CD4-positive, CD25-positive, alpha-beta regulatory T cell (primary cell): Measurements from ENCODE around the gene KLF13. TPM values are rescaled to one million over a fixed set of nuclear protein-coding genes. Genes with fewer than 3 reads are reported as not detected.

Experiments used
- ATAC-seq, 2 donors: fragments of 150-1000 bp; cut with Tn5 transposase; one replicate each; pipeline ENCODE4 v1.10.0; 2021; ENCODE audit warnings: low read depth in 2 of 2, moderate number of reproducible peaks in 2 of 2, moderate library complexity in 1 of 2
- DNase-seq, 3 donors: peaks; one replicate each; pipeline versions ENCODE4 v3.0.0 to v3.0.0-alpha.2; 2012 to 2022; ENCODE audit warnings: mixed read lengths in 1 of 3
- H3K27ac ChIP-seq: one replicate; pipeline ENCODE4 v1.7.0; 2013; ENCODE audit warnings: mild to moderate bottlenecking, low read length; ENCODE audit not compliant: insufficient read depth, poor library complexity, severe bottlenecking
- H3K27me3 ChIP-seq: one replicate; pipeline ENCODE4 v1.7.0; 2013; ENCODE audit warnings: low read length; ENCODE audit not compliant: control insufficient read depth, insufficient read depth
- H3K36me3 ChIP-seq: one replicate; pipeline ENCODE4 v1.7.0; 2013; ENCODE audit warnings: mild to moderate bottlenecking, low read length, moderate library complexity; ENCODE audit not compliant: control insufficient read depth, insufficient read depth
- H3K4me1 ChIP-seq: 2 replicates; pipeline ENCODE4 v1.7.0; 2013; ENCODE audit warnings: mild to moderate bottlenecking, low read length; ENCODE audit not compliant: insufficient read depth, control insufficient read depth, poor library complexity, severe bottlenecking
- H3K4me3 ChIP-seq: one replicate; pipeline ENCODE4 v1.7.0; 2013; ENCODE audit warnings: low read depth, mild to moderate bottlenecking, low read length, moderate library complexity
- H3K9me3 ChIP-seq, 2 experiments: 1 replicate in 1 of 2; 2 replicates in 1 of 2; pipeline ENCODE4 v1.7.0; 2013; ENCODE audit warnings: low read length in 2 of 2, mild to moderate bottlenecking in 1 of 2, moderate library complexity in 1 of 2; ENCODE audit not compliant: control insufficient read depth in 2 of 2
- H3K27ac Mint-ChIP-seq, 3 donors: one replicate each; pipeline ENCODE4 v1.8.0; 2020 to 2022; ENCODE audit warnings: mild to moderate bottlenecking in 3 of 3, mixed read lengths in 3 of 3, moderate library complexity in 2 of 3
- H3K27me3 Mint-ChIP-seq: one replicate; pipeline ENCODE4 v1.8.0; 2022; ENCODE audit warnings: mild to moderate bottlenecking, mixed read lengths
- H3K36me3 Mint-ChIP-seq: one replicate; pipeline ENCODE4 v1.8.0; 2020; ENCODE audit warnings: mixed read lengths
- H3K4me1 Mint-ChIP-seq, 4 donors: one replicate each; pipeline ENCODE4 v1.8.0; 2020 to 2022; ENCODE audit warnings: mixed read lengths in 4 of 4, mild to moderate bottlenecking in 1 of 4
- H3K4me3 Mint-ChIP-seq, 4 donors: one replicate each; pipeline ENCODE4 v1.8.0; 2020 to 2022; ENCODE audit warnings: mild to moderate bottlenecking in 4 of 4, mixed read lengths in 4 of 4, moderate library complexity in 3 of 4
- H3K9me3 Mint-ChIP-seq, 7 donors: one replicate each; pipeline ENCODE4 v1.8.0; 2020 to 2022; ENCODE audit warnings: mixed read lengths in 7 of 7, mild to moderate bottlenecking in 3 of 7, moderate library complexity in 2 of 7
- polyA plus RNA-seq, 4 donors: library from polyadenylated mRNA; unstranded; fragments of 300-500 nt; fragmentation: Illumina TruSeq; gene quantifications; one replicate each; pipeline ENCODE4 v1.2.3, GENCODE V29; 2021
- total RNA-seq: library from RNA; stranded (reverse); gene quantifications from one replicate; pipeline ENCODE4 v1.2.3, GENCODE V29; 2022

KLF13 gene
- total and polyA plus RNA-seq, 5 donors from 2014 or later = 36.3 to 227 (median 50.4) TPM

DNA sequence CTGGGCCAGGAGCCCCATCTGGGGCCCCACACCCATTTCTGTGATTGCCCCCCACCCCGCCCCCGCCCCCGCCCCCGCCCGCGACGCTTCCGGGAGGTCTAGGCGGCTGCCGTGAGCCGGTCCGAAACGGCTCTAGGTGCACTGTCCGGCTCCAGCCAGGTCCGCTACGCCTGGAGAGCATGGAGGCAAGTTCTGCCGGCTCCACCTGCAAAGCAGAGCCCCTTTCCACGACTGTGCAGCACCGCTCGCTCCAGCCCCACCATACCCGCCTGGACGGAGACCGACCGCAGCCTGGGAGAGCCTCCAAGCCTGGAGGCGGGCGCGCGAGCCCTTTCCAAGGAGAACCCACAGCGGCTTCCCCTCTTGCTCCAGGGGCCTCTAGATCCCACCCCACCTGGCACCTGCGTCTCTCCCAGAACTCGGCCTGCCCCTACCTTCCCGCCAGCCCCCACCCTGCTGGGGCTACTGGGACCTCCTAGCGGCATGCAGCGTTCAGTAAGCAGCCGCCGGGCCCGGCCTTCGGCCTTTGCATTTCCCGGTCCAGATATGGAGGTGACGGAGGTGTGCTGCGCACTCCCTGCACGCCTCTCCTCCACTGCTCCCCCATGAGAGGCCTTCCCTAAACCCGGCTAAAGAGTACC lies 66.2 kb downstream of the KLF13 start:
- peaks cover 6 to 33% (median 18%) of the 10 kb centered on the region in 4 donors for H3K4me1 Mint-ChIP-seq

GRCh38 chr15:31393444-31394091 lies 66.9 kb downstream of the KLF13 start:
- H3K27me3 ChIP-seq = no peaks in the 10 kb centered on the region
- H3K4me1 ChIP-seq = peaks cover 22% of the 10 kb centered on the region
- H3K4me3 Mint-ChIP-seq = peak overlapping the region; percentile 70 to 89 (median 84)
- no peak for DNase-seq
- no peaks in the 10 kb centered on the region for H3K9me3 ChIP-seq
- no peak for ATAC-seq
- no peak overlapping the region for H3K4me3 ChIP-seq
- H3K36me3 ChIP-seq = no peaks in the 10 kb centered on the region
- H3K27ac Mint-ChIP-seq = peak overlapping the region in 2 of 3 donors; percentile 14 to 75
- H3K4me1 Mint-ChIP-seq = peaks cover 6 to 34% (median 15%) of the 10 kb centered on the region in 4 donors
- H3K9me3 Mint-ChIP-seq = peaks cover 0 to 4% (median 0%) of the 10 kb centered on the region in 7 donors
- no peaks in the 10 kb centered on the region for H3K36me3 Mint-ChIP-seq
- no peak overlapping the region for H3K27ac ChIP-seq
- H3K27me3 Mint-ChIP-seq = peaks cover 7% of the 10 kb centered on the region

More for the DNA sequence above, 66.2 kb downstream of the KLF13 start:
- no peaks in the 10 kb centered on the region for H3K27me3 ChIP-seq
- Mint-ChIP-seq H3K27ac (peak overlapping the region in 1 of 3 donors; percentile 77), H3K4me3 (peak overlapping the region; percentile 65 to 94 (median 88)), H3K27me3 (peaks cover 7% of the 10 kb centered on the region), H3K36me3 (no peaks in the 10 kb centered on the region), H3K9me3 (peaks cover 0 to 4% (median 0%) of the 10 kb centered on the region in 7 donors)
- no peaks in the 10 kb centered on the region for H3K9me3 ChIP-seq
- no peaks in the 10 kb centered on the region for H3K36me3 ChIP-seq
- H3K27ac ChIP-seq = no peak overlapping the region
- peak overlapping the region; percentile 44 for H3K4me3 ChIP-seq
- ATAC-seq (peak; percentile 5 to 6), DNase-seq (no peak)
- H3K4me1 ChIP-seq = peaks cover 20% of the 10 kb centered on the region

GRCh38 chr15:31396881-31397560 lies 70.4 kb downstream of the KLF13 start:
- Mint-ChIP-seq H3K27me3 (peaks cover 7% of the 10 kb centered on the region), H3K27ac (no peak overlapping the region)

GRCh38 chr15:31397851-31398661 lies 71.4 kb downstream of the KLF13 start:
- H3K27me3 Mint-ChIP-seq = peaks cover 7% of the 10 kb centered on the region
- no peak overlapping the region for H3K27ac Mint-ChIP-seq

More at GRCh38 chr15:31396881-31397560, 70.4 kb downstream of the KLF13 start:
- Histone ChIP-seq H3K4me1 (peaks cover 17% of the 10 kb centered on the region), H3K27ac (no peak overlapping the region), H3K36me3 (no peaks in the 10 kb centered on the region), H3K27me3 (no peaks in the 10 kb centered on the region), H3K4me3 (no peak overlapping the region), H3K9me3 (no peaks in the 10 kb centered on the region)
- DNase-seq (no peak), ATAC-seq (no peak)
- H3K9me3 Mint-ChIP-seq = peaks cover 0 to 2% (median 0%) of the 10 kb centered on the region in 7 donors
- H3K36me3 Mint-ChIP-seq = no peaks in the 10 kb centered on the region
- peaks cover 0 to 22% (median 1%) of the 10 kb centered on the region in 4 donors for H3K4me1 Mint-ChIP-seq
- H3K4me3 Mint-ChIP-seq = no peak overlapping the region

DNA sequence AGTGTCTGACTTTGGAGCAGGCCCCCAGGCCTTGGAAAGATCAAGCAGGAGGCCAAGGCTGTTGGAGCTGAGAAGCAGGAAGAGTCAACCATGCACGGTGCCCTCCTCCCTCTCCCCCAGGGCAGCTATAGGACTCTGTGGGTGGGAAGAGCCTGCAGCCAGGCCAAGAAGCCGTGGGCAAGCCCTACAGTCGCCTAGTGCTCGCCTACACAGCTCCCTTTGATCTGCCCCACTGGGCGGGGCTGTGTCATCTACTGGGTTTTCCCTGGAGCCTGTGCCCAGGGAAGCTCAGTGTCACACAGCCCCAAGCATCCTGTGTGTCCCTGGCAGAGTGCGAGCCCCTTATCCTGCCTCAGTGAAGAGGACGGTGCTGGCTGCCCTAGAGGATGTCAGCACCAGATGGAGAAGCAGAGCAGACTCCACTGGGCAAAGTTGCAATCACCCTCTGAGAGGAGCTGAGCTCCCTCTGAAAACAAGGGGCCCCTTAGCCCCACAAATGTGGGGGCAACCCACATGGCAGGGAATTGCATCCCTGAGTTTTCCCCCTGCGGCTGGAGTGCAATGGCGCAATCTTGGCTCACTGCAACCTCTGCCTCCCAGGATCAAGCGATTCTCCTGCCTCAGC lies 72.2 kb downstream of the KLF13 start:
- Mint-ChIP-seq H3K27ac (no peak overlapping the region), H3K27me3 (peaks cover 7% of the 10 kb centered on the region), H3K4me3 (peak overlapping the region in 1 of 4 donors; percentile 32), H3K36me3 (no peaks in the 10 kb centered on the region), H3K4me1 (peaks cover 0 to 16% (median 1%) of the 10 kb centered on the region in 4 donors), H3K9me3 (peaks cover 0 to 2% (median 0%) of the 10 kb centered on the region in 7 donors)
- ATAC-seq (no peak), DNase-seq (no peak)
- Histone ChIP-seq H3K27ac (no peak overlapping the region), H3K4me1 (peaks cover 6% of the 10 kb centered on the region), H3K9me3 (no peaks in the 10 kb centered on the region), H3K4me3 (no peak overlapping the region), H3K27me3 (no peaks in the 10 kb centered on the region), H3K36me3 (no peaks in the 10 kb centered on the region)

More at GRCh38 chr15:31397851-31398661, 71.4 kb downstream of the KLF13 start:
- Histone ChIP-seq H3K4me3 (no peak overlapping the region), H3K9me3 (no peaks in the 10 kb centered on the region), H3K36me3 (no peaks in the 10 kb centered on the region), H3K4me1 (peaks cover 8% of the 10 kb centered on the region), H3K27me3 (no peaks in the 10 kb centered on the region), H3K27ac (no peak overlapping the region)
- Mint-ChIP-seq H3K4me1 (peaks cover 0 to 21% (median 1%) of the 10 kb centered on the region in 4 donors), H3K9me3 (peaks cover 0 to 2% (median 0%) of the 10 kb centered on the region in 7 donors), H3K4me3 (no peak overlapping the region), H3K36me3 (no peaks in the 10 kb centered on the region)
- no peak for ATAC-seq
- DNase-seq = no peak

GRCh38 chr15:31399544-31400171 lies 73.0 kb downstream of the KLF13 start:
- no peaks in the 10 kb centered on the region for H3K27me3 ChIP-seq
- Mint-ChIP-seq H3K9me3 (peaks cover 0 to 2% (median 0%) of the 10 kb centered on the region in 7 donors), H3K27ac (no peak overlapping the region), H3K27me3 (peaks cover 3% of the 10 kb centered on the region), H3K36me3 (no peaks in the 10 kb centered on the region), H3K4me3 (no peak overlapping the region), H3K4me1 (peaks cover 0 to 17% (median 1%) of the 10 kb centered on the region in 4 donors)
- H3K4me3 ChIP-seq = no peak overlapping the region
- no peak overlapping the region for H3K27ac ChIP-seq
- ATAC-seq (peak; percentile 28 to 50), DNase-seq (no peak)
- peaks cover 6% of the 10 kb centered on the region for H3K4me1 ChIP-seq
- H3K9me3 ChIP-seq = no peaks in the 10 kb centered on the region
- no peaks in the 10 kb centered on the region for H3K36me3 ChIP-seq
